ENCODE results near the gene KIF19. TPM values are rescaled to one million over a fixed set of nuclear protein-coding genes. Genes with fewer than 3 reads are reported as not detected.

Gene KIF19
- polyA plus RNA-seq, 1 experiment = not detected

GRCh38 chr17:74304184-74304583, 21.8 kb upstream of the KIF19 start:
- POLR2A ChIA-PET = no interaction called here
- H3K9me3 ChIP-seq (ENCODE audit: control insufficient read depth, insufficient read depth, low read length) = peaks cover 1% of the 10 kb centered on the region; the same call in 1 of the 2 replicates
- TF ChIP-seq, protein P1, sequence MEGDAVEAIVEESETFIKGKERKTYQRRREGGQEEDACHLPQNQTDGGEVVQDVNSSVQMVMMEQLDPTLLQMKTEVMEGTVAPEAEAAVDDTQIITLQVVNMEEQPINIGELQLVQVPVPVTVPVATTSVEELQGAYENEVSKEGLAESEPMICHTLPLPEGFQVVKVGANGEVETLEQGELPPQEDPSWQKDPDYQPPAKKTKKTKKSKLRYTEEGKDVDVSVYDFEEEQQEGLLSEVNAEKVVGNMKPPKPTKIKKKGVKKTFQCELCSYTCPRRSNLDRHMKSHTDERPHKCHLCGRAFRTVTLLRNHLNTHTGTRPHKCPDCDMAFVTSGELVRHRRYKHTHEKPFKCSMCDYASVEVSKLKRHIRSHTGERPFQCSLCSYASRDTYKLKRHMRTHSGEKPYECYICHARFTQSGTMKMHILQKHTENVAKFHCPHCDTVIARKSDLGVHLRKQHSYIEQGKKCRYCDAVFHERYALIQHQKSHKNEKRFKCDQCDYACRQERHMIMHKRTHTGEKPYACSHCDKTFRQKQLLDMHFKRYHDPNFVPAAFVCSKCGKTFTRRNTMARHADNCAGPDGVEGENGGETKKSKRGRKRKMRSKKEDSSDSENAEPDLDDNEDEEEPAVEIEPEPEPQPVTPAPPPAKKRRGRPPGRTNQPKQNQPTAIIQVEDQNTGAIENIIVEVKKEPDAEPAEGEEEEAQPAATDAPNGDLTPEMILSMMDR (IDR thresholded peaks at IDR 0.05; ENCODE audit: low read depth, low read length) = no peak
- CTCF ChIA-PET = interaction anchor here (0.6 to 1.3 kb wide), 2 partner anchors 10 to 64 kb away, joined by 3 to 4 read pairs; no protein-coding TSS in a partner anchor
- no peak overlapping the region for H3K27ac ChIP-seq (ENCODE audit: low read depth, low read length)
- no peak overlapping the region for H3K4me3 ChIP-seq (ENCODE audit: low read depth, low read length)
- DNase-seq (ENCODE audit: low read depth, low spot score) = no peak
- H3K27me3 ChIP-seq (ENCODE audit: control insufficient read depth, insufficient read depth, low read length) = no peaks in the 10 kb centered on the region

DNA sequence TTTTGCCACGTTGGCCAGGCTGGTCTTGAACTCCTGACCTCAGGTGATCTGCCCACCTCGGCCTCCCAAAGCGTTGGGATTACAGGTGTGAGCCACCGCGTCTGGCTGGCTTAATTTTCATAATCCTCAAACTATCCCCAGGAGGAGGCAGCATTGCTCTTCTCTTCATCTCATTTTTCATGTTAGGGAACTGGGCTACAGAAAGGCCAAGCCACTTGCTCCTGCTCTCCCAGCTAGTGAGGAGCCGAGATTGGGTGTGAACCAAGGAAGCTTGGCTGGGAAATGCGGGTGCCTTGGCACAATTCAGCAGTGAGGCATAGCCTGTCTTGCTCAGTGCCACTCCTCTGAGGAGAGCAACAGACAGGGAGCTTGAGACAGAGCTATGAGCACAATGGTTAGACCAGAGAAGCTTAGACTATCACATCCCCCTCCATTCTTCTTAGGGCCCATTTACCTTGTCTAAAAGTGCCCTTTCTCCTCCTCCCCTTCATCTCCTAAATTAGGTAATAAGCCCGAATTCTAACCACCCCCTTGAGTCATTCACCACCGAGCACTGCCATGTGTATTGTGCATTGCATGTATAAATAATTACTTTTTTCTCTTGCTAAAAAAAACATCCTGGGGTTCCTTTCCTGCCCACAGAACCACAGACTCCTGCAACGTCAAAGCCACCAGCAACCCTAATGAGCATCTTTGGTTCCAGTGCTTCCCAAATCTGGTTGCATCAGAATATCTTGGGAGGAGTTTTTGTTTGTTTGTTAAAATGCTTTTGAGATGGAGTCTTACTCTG, 20.0 kb upstream of the KIF19 start:
- TF ChIP-seq, protein P1 (IDR thresholded peaks at IDR 0.05; ENCODE audit: low read depth, low read length) = no peak
- ChIA-PET CTCF (no interaction called here), POLR2A (no interaction called here)
- Histone ChIP-seq H3K9me3 (ENCODE audit: control insufficient read depth, insufficient read depth, low read length) (peaks cover 4% of the 10 kb centered on the region; the same call in 1 of the 2 replicates), H3K27me3 (ENCODE audit: control insufficient read depth, insufficient read depth, low read length) (no peaks in the 10 kb centered on the region), H3K4me3 (ENCODE audit: low read depth, low read length) (no peak overlapping the region), H3K27ac (ENCODE audit: low read depth, low read length) (no peak overlapping the region)
- no peak for DNase-seq (ENCODE audit: low read depth, low spot score)

DNA sequence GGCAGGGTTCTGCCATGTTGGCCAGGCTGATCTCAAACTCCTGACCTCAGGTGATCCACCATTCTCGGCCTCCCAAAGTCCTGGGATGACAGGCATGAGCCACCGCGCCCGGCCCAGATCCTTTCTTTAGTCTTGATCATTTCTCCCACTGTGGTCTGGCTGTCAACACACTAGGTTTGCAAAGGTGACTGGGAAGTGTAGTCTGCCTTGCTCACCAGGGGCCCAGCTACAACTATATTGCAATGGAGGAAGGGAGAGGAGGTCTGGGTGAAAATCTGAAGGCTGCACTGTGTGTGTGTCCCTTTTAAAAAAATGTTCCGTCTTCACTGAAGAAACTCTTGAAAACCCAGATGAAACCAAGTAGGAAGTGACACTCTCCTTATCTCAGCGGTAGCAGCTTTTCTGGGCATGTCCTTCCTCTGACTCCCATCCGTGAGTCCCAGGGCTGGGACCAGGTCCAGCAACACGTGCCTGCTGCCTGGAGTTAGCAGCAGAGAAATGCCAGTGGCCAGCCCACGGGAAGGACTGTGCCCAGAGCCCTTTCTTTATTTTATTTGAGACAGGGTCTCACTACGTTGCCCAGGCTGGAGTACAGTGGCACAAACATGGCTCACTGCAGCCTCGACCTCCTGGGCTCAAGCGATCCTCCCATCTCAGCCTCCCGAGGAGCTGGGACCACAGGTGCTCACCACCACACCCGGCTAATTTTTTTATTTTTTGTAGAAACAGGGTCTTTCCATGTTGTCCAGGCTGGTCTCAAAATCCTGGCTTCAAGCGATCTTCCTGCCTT, 17.8 kb upstream of the KIF19 start:
- Histone ChIP-seq H3K4me3 (ENCODE audit: low read depth, low read length) (no peak overlapping the region), H3K27me3 (ENCODE audit: control insufficient read depth, insufficient read depth, low read length) (no peaks in the 10 kb centered on the region), H3K27ac (ENCODE audit: low read depth, low read length) (no peak overlapping the region), H3K9me3 (ENCODE audit: control insufficient read depth, insufficient read depth, low read length) (peaks cover 12% of the 10 kb centered on the region)
- DNase-seq (ENCODE audit: low read depth, low spot score) = no peak
- ChIA-PET POLR2A (no interaction called here), CTCF (no interaction called here)
- TF ChIP-seq, protein P1 (IDR thresholded peaks at IDR 0.05; ENCODE audit: low read depth, low read length) = no peak

DNA sequence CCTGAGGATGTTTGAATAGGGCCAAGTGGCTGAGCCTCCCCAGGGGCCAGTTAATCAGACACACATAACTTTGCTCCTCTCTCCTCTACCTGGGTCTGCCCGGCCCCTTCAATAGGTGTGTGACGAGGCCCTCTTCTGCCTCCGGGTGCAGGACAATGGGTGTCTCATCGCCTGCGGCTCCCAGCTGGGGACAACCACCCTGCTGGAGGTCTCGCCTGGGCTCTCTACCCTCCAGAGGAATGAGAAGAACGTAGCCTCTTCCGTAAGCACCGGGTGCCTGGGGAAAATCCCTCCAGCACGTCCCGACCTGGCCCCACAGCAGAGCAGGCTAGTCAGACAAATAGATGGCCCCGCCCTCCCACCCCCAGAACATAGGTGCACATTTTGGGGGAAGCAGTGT, 16.1 kb upstream of the KIF19 start:
- TF ChIP-seq, protein P1 (IDR thresholded peaks at IDR 0.05; ENCODE audit: low read depth, low read length) = no peak
- ChIA-PET CTCF (no interaction called here), POLR2A (no interaction called here)
- H3K9me3 ChIP-seq (ENCODE audit: control insufficient read depth, insufficient read depth, low read length) = peaks cover 24% of the 10 kb centered on the region
- H3K27ac ChIP-seq (ENCODE audit: low read depth, low read length) = no peak overlapping the region
- no peaks in the 10 kb centered on the region for H3K27me3 ChIP-seq (ENCODE audit: control insufficient read depth, insufficient read depth, low read length)
- DNase-seq (ENCODE audit: low read depth, low spot score) = no peak
- no peak overlapping the region for H3K4me3 ChIP-seq (ENCODE audit: low read depth, low read length)

DNA sequence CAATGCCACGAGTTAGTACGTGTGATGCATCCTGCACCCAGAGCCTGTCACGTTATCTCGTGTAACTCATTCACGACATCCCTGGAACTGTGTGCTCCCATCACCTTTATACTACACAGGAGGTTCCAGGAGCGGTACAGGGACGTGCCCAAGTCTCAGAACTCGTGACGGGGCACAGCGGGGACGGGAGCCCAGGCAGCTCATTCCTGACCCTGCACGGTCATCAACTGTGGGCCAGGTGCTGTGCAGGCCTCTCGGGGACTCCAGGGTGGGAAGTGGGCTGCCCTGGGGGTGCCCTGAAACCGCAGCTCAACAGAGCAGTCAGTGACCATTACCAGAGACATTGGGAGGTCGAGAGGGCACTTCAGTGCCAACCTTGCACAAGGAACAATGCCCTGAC, 11.1 kb upstream of the KIF19 start:
- Histone ChIP-seq H3K27me3 (ENCODE audit: control insufficient read depth, insufficient read depth, low read length) (no peaks in the 10 kb centered on the region), H3K4me3 (ENCODE audit: low read depth, low read length) (no peak overlapping the region), H3K9me3 (ENCODE audit: control insufficient read depth, insufficient read depth, low read length) (peaks cover 24% of the 10 kb centered on the region), H3K27ac (ENCODE audit: low read depth, low read length) (no peak overlapping the region)
- no peak for DNase-seq (ENCODE audit: low read depth, low spot score)
- POLR2A ChIA-PET = no interaction called here
- CTCF ChIA-PET = interaction anchor here (1.0 kb wide), 1 partner anchor 11 kb away, joined by 3 read pairs; no protein-coding TSS in a partner anchor
- TF ChIP-seq, protein P1 (IDR thresholded peaks at IDR 0.05; ENCODE audit: low read depth, low read length) = no peak

Measured in AG04450 (cell line).